ENCODE data around the gene VASH2.
"Not testable (repeated sequence)": the region's sequence is repeated elsewhere in the genome, so short reads cannot be mapped to it uniquely, and the experiment has no call there.

DNA sequence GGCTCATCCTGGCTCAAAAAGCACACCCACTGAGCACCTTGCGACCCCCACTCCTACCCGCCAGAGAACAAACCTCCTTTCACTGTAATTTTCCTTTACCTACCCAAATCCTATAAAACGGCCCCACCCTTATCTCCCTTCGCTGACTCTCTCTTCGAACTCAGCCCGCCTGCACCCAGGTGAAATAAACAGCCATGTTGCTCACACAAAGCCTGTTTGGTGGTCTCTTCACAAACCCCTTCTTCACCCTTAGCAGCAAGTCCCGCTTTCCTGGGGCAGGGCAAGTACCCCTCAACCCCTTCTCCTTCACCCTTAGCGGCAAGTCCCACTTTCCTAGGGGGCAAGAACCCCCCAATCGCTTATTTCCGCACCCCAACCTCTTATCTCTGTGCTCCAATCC lies 40.1 kb upstream of the VASH2 start:
- not testable (repeated sequence) for TF ChIP-seq ZNF274 (IDR thresholded peaks at IDR 0.05; ENCODE audit: low read depth, low read length); SUZ12 (IDR thresholded peaks at IDR 0.05; ENCODE audit: extremely low read depth, insufficient read depth, insufficient read length)
